GM12878 (cell line): ENCODE measurements around the gene ACSL1. TPM values are rescaled to one million over a fixed set of nuclear protein-coding genes. Genes with fewer than 3 reads are reported as not detected.

Experiments used
- ATAC-seq: fragments of 200-7000 bp; cut with Tn5 transposase; 3 replicates; pipeline ENCODE4 v1.9.1; 2020; ENCODE audit warnings: mild to moderate bottlenecking, moderate library complexity
- BruUV-seq: library from RNA; stranded (reverse); fragments of 400-500 nt; replicated peaks from 2 replicates; lab custom pipeline; 2021; lab: Mats Ljungman, UMichigan
- CTCF ChIA-PET: fragments of 300-600 bp; sonication (Branson Sonifier 250); formaldehyde crosslinking; extraction: SDS; loops from one replicate; lab custom pipeline; 2021; ENCODE audit warnings: inconsistent platforms; lab: Yijun Ruan, JAX
- POLR2A ChIA-PET: fragments of 350-600 bp; formaldehyde crosslinking; extraction: SDS; loops from one replicate; lab custom pipeline; 2021; ENCODE audit warnings: inconsistent platforms; lab: Charles Lee
- RAD21 ChIA-PET: fragments of 300-600 bp; sonication (Branson Sonifier 250); formaldehyde crosslinking; loops from one replicate; lab custom pipeline; 2023; ENCODE audit warnings: antibody characterized with exemption; ENCODE audit not compliant: unreplicated experiment; lab: Charles Lee
- SMC1A ChIA-PET: fragments of 300-600 bp; sonication (Branson Sonifier 250); formaldehyde crosslinking; loops from one replicate; lab custom pipeline; 2023; ENCODE audit not compliant: unreplicated experiment, uncharacterized antibody; lab: Charles Lee
- DNase-seq: peaks from one replicate; pipeline ENCODE4 v3.0.0-alpha.2; 2011; ENCODE audit warnings: low read depth, low spot score
- FAIRE-seq: peaks from 3 replicates; lab custom pipeline; 2011; peaks lifted over from hg19 to GRCh38; lab: Jason Lieb, UNC
- H2AFZ ChIP-seq: 2 replicates; pipeline ENCODE4 v1.6.0; 2011; ENCODE audit warnings: low read depth, low read length, control low read depth; ENCODE audit not compliant: control insufficient read depth
- H3K27ac ChIP-seq: 2 replicates; pipeline ENCODE4 v1.5.1; 2011; ENCODE audit warnings: control low read depth; ENCODE audit not compliant: control insufficient read depth, insufficient read depth
- H3K27me3 ChIP-seq, 2 experiments: replicated peaks in 1 of 2; 2 replicates each; pipeline versions ENCODE4 v1.6.0 to v1.6.1; 2011; ENCODE audit warnings: low read length in 1 of 2; ENCODE audit not compliant: control insufficient read depth in 2 of 2, insufficient read depth in 2 of 2
- H3K36me3 ChIP-seq, 2 experiments: 2 replicates each; pipeline ENCODE4 v1.5.1; 2011; ENCODE audit warnings: low read length in 1 of 2; ENCODE audit not compliant: control insufficient read depth in 2 of 2, insufficient read depth in 2 of 2
- H3K4me1 ChIP-seq: 2 replicates; pipeline ENCODE4 v1.6.1; 2011; ENCODE audit warnings: mild to moderate bottlenecking, low read length, moderate library complexity, mixed read lengths; ENCODE audit not compliant: control insufficient read depth, insufficient read depth
- H3K4me2 ChIP-seq: 2 replicates; pipeline ENCODE4 v1.6.0; 2011; ENCODE audit warnings: control low read depth; ENCODE audit not compliant: control insufficient read depth, insufficient read depth
- H3K4me3 ChIP-seq: fragments of 200-600 bp; sonication (generic); 2 replicates; pipeline ENCODE4 v1.5.1; 2016
- H3K79me2 ChIP-seq: 2 replicates; pipeline ENCODE4 v1.6.0; 2011; ENCODE audit warnings: low read length; ENCODE audit not compliant: control insufficient read depth, insufficient read depth
- H3K9ac ChIP-seq: 2 replicates; pipeline ENCODE4 v1.8.0; 2011; ENCODE audit warnings: low read length, control low read depth, mixed read lengths; ENCODE audit not compliant: control insufficient read depth, insufficient read depth
- H3K9me3 ChIP-seq: replicated peaks from 3 replicates; pipeline ENCODE4 v1.5.1; 2011; ENCODE audit warnings: mild to moderate bottlenecking, low read length; ENCODE audit not compliant: control insufficient read depth, insufficient read depth
- H4K20me1 ChIP-seq: 2 replicates; pipeline ENCODE4 v1.6.0; 2011; ENCODE audit not compliant: control insufficient read depth, insufficient read depth
- BACH1 ChIP-seq: fragments of 450-650 bp; IDR thresholded peaks from 2 replicates; pipeline ENCODE4 v1.6.1; 2017; ENCODE audit warnings: mild to moderate bottlenecking, borderline replicate concordance
- CEBPZ ChIP-seq: fragments of 150-350 bp; IDR thresholded peaks from 2 replicates; pipeline ENCODE4 v1.6.1; 2016; ENCODE audit warnings: low read depth, low read length
- E4F1 ChIP-seq: fragments of 450-650 bp; IDR thresholded peaks from 2 replicates; pipeline ENCODE4 v1.6.1; 2018; ENCODE audit warnings: borderline replicate concordance, mild to moderate bottlenecking; ENCODE audit not compliant: partially characterized antibody
- GATAD2B ChIP-seq: fragments of 450-650 bp; conservative IDR thresholded peaks from 2 replicates; pipeline ENCODE4 v1.6.1; 2017; ENCODE audit warnings: low read depth, mild to moderate bottlenecking, moderate library complexity
- WGBS: methylation state at CpG from one replicate; pipeline ENCODE4 v1.1.6; 2016; ENCODE audit warnings: low lambda C conversion rate; ENCODE audit not compliant: insufficient replicate concordance, insufficient coverage; ENCODE audit errors: missing lambda C conversion rate; 5-methylcytosine and 5-hydroxymethylcytosine counted together
- in situ Hi-C: fragments of 300-500 bp; cut with MboI; formaldehyde crosslinking; loops from 9 replicates; pipeline ENCODE4 v1.14.3; 2018; ENCODE audit warnings: mixed read lengths
- intact Hi-C: fragments of 100-400 bp; cut with micrococcal nuclease; formaldehyde crosslinking; loops from one replicate; pipeline ENCODE4 v1.14.2; 2022; ENCODE audit not compliant: unreplicated experiment
- polyA plus RNA-seq, 11 experiments: library from polyadenylated mRNA; depleted of rRNA in 4 of 11; unstranded in 6 of 11; stranded (reverse) in 5 of 11; fragments of >200 nt; fragmentation: Nextera tagmentation in 4 of 11; fragmentation: Illumina TruSeq in 1 of 11; extraction: Ambion mirVana in 4 of 11; extraction: Trizol in 1 of 11; gene quantifications; 1 replicate in 1 of 11; 2 replicates in 10 of 11; pipeline versions ENCODE4 v1.2.1 to v1.2.3, GENCODE V29; 2011 to 2016; ENCODE audit warnings: inconsistent platforms in 2 of 11, missing spikeins in 2 of 11, low read depth in 1 of 11
- total RNA-seq, 4 experiments: library from RNA; depleted of rRNA in 3 of 4; stranded (reverse); fragments of >200 nt in 3 of 4; fragmentation: Illumina TruSeq in 1 of 4; extraction: Trizol in 1 of 4; gene quantifications; 2 replicates each; pipeline versions ENCODE4 v1.2.1 to v1.2.3, GENCODE V29; 2013 to 2021
- TF ChIP-seq, protein P1 (sequence below): IDR thresholded peaks from 2 replicates; pipeline ENCODE4 v1.6.1; 2012; ENCODE audit warnings: improper control_type of control experiment, low read depth, low read length; ENCODE audit not compliant: insufficient replicate concordance

The ACSL1 gene
- total and polyA plus RNA-seq, 10 of the 15 experiments (the other 5 are each of a cell fraction or from before 2014, with no cell fraction given): 30.7 to 68.1 (median 58.7) TPM

GRCh38 chr4:184757810-184758209 is 68.0 kb downstream of the ACSL1 start:
- H3K4me2 ChIP-seq: no peak overlapping the region
- no peak overlapping the region for H3K4me3 ChIP-seq
- no peak for ATAC-seq
- H3K9ac ChIP-seq: no peak overlapping the region
- 92% methylated on average over 2 of the region's 2 CpGs for WGBS
- H2AFZ ChIP-seq: no peak overlapping the region
- FAIRE-seq: no peak
- DNase-seq: no peak
- BruUV-seq: no TSS peak
- intact Hi-C loops: no loop called here
- CTCF ChIA-PET: interaction anchor here (0.6 kb wide), 2 partner anchors 58 to 250 kb away, joined by 3 read pairs; no protein-coding TSS in a partner anchor
- in situ Hi-C loops: no loop called here
- peaks cover 16 to 32% of the 10 kb centered on the region in 2 experiments for H3K36me3 ChIP-seq
- H3K27me3 ChIP-seq: no peaks in the 10 kb centered on the region
- peaks cover 5% of the 10 kb centered on the region for H3K4me1 ChIP-seq
- no peak overlapping the region for H3K27ac ChIP-seq
- POLR2A ChIA-PET: no interaction called here
- SMC1A ChIA-PET: interaction anchor here (0.6 to 1.8 kb wide), 2 partner anchors 9 to 156 kb away, joined by 4 to 5 read pairs; no protein-coding TSS in a partner anchor
- no peaks in the 10 kb centered on the region for H4K20me1 ChIP-seq
- H3K9me3 ChIP-seq: no peaks in the 10 kb centered on the region
- no peaks in the 10 kb centered on the region for H3K79me2 ChIP-seq
- TF ChIP-seq E4F1 (no peak), CEBPZ (no peak), GATAD2B (no peak), BACH1 (no peak)
- TF ChIP-seq, protein P1, sequence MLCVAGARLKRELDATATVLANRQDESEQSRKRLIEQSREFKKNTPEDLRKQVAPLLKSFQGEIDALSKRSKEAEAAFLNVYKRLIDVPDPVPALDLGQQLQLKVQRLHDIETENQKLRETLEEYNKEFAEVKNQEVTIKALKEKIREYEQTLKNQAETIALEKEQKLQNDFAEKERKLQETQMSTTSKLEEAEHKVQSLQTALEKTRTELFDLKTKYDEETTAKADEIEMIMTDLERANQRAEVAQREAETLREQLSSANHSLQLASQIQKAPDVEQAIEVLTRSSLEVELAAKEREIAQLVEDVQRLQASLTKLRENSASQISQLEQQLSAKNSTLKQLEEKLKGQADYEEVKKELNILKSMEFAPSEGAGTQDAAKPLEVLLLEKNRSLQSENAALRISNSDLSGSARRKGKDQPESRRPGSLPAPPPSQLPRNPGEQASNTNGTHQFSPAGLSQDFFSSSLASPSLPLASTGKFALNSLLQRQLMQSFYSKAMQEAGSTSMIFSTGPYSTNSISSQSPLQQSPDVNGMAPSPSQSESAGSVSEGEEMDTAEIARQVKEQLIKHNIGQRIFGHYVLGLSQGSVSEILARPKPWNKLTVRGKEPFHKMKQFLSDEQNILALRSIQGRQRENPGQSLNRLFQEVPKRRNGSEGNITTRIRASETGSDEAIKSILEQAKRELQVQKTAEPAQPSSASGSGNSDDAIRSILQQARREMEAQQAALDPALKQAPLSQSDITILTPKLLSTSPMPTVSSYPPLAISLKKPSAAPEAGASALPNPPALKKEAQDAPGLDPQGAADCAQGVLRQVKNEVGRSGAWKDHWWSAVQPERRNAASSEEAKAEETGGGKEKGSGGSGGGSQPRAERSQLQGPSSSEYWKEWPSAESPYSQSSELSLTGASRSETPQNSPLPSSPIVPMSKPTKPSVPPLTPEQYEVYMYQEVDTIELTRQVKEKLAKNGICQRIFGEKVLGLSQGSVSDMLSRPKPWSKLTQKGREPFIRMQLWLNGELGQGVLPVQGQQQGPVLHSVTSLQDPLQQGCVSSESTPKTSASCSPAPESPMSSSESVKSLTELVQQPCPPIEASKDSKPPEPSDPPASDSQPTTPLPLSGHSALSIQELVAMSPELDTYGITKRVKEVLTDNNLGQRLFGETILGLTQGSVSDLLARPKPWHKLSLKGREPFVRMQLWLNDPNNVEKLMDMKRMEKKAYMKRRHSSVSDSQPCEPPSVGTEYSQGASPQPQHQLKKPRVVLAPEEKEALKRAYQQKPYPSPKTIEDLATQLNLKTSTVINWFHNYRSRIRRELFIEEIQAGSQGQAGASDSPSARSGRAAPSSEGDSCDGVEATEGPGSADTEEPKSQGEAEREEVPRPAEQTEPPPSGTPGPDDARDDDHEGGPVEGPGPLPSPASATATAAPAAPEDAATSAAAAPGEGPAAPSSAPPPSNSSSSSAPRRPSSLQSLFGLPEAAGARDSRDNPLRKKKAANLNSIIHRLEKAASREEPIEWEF: no peak
- RAD21 ChIA-PET: interaction anchor here (1.0 kb wide), 1 partner anchor 11 kb away, joined by 3 read pairs; no protein-coding TSS in a partner anchor
